Neural progenitor cell (in vitro differentiated cells): Measurements from ENCODE around the gene MYCN. TPM values are rescaled to one million over a fixed set of nuclear protein-coding genes. Genes with fewer than 3 reads are reported as not detected.

ENCODE experiments used
- DNase-seq: peaks from one replicate; pipeline ENCODE4 v3.0.0-alpha.2; 2016; ENCODE audit warnings: low spot score
- H2AFZ ChIP-seq: fragments of 200-600 bp; sonication (generic); replicated peaks from 2 replicates; pipeline ENCODE4 v1.6.1; 2016; ENCODE audit warnings: antibody characterized with exemption
- H3F3A ChIP-seq: fragments of 200-600 bp; sonication (generic); 2 replicates; pipeline ENCODE4 v1.6.1; 2016; ENCODE audit warnings: antibody characterized with exemption, low read depth
- H3K27ac ChIP-seq: fragments of 200-600 bp; sonication (generic); 2 replicates; pipeline ENCODE4 v1.5.1; 2016; ENCODE audit warnings: mild to moderate bottlenecking
- H3K27me3 ChIP-seq: fragments of 200-600 bp; sonication (generic); 2 replicates; pipeline ENCODE4 v1.6.1; 2016; ENCODE audit warnings: mild to moderate bottlenecking, moderate library complexity
- H3K36me3 ChIP-seq: fragments of 200-600 bp; sonication (generic); 2 replicates; pipeline ENCODE4 v1.5.1; 2016
- H3K4me1 ChIP-seq: fragments of 200-600 bp; sonication (generic); 2 replicates; pipeline ENCODE4 v1.6.1; 2016; ENCODE audit warnings: mixed run types
- H3K4me2 ChIP-seq: fragments of 200-600 bp; sonication (generic); 2 replicates; pipeline ENCODE4 v1.6.1; 2016
- H3K4me3 ChIP-seq: fragments of 200-600 bp; sonication (generic); 2 replicates; pipeline ENCODE4 v1.5.1; 2016
- H3K79me2 ChIP-seq: fragments of 200-600 bp; sonication (generic); 2 replicates; pipeline ENCODE4 v1.6.1; 2016; ENCODE audit warnings: low read depth
- H3K9ac ChIP-seq: fragments of 200-600 bp; sonication (generic); 2 replicates; pipeline ENCODE4 v1.6.1; 2016
- H3K9me3 ChIP-seq: fragments of 200-600 bp; sonication (generic); 2 replicates; pipeline ENCODE4 v1.5.1; 2016; ENCODE audit warnings: low read depth
- H4K20me1 ChIP-seq: fragments of 200-600 bp; sonication (generic); 2 replicates; pipeline ENCODE4 v1.6.1; 2016; ENCODE audit warnings: low read depth
- H3K27ac Mint-ChIP-seq: 3 replicates; pipeline ENCODE4 v1.8.0; 2021; ENCODE audit warnings: mixed read lengths
- H3K27me3 Mint-ChIP-seq: 2 replicates; pipeline ENCODE4 v1.8.0; 2022; ENCODE audit warnings: low read depth, mild to moderate bottlenecking, inconsistent platforms, moderate library complexity, mixed read lengths; ENCODE audit not compliant: insufficient read depth
- H3K36me3 Mint-ChIP-seq: 3 replicates; pipeline ENCODE4 v1.8.0; 2021; ENCODE audit warnings: mixed read lengths
- H3K4me1 Mint-ChIP-seq: 3 replicates; pipeline ENCODE4 v1.8.0; 2021; ENCODE audit warnings: mixed read lengths
- H3K4me3 Mint-ChIP-seq: 3 replicates; pipeline ENCODE4 v1.8.0; 2021; ENCODE audit warnings: mild to moderate bottlenecking, moderate library complexity, mixed read lengths
- H3K9me3 Mint-ChIP-seq: 3 replicates; pipeline ENCODE4 v1.8.0; 2020; ENCODE audit warnings: mixed read lengths
- CTCF ChIP-seq: fragments of 200-600 bp; sonication (generic); IDR thresholded peaks from 2 replicates; pipeline ENCODE4 v1.5.1; 2017; ENCODE audit warnings: antibody characterized with exemption, mild to moderate bottlenecking
- EZH2 ChIP-seq: fragments of 200-600 bp; sonication (generic); IDR thresholded peaks from 2 replicates; pipeline ENCODE4 v1.6.1; 2017; ENCODE audit warnings: antibody characterized with exemption, mild to moderate bottlenecking, moderate library complexity
- EZH2phosphoT487 ChIP-seq: fragments of 200-600 bp; sonication (generic); IDR thresholded peaks from 2 replicates; pipeline ENCODE4 v1.6.1; 2017; ENCODE audit warnings: antibody characterized with exemption
- total RNA-seq: library from RNA; depleted of rRNA; stranded (reverse); fragments of >200 nt; gene quantifications from 2 replicates; pipeline ENCODE4 v1.2.3, GENCODE V29; 2015; ENCODE audit warnings: low replicate concordance

Gene MYCN
- total RNA-seq, 1 donor from 2014 or later: 24.7 TPM

- H3K36me3 Mint-ChIP-seq: peaks cover 5% of the 10 kb centered on the region
- Histone ChIP-seq H3K27ac (no peak overlapping the region), H3K9ac (no peak overlapping the region), H3K4me3 (no peak overlapping the region), H3K9me3 (peaks cover 8% of the 10 kb centered on the region), H2AFZ (no peak overlapping the region), H3F3A (peaks cover 28% of the 10 kb centered on the region), H3K36me3 (peaks cover 3% of the 10 kb centered on the region), H3K79me2 (no peaks in the 10 kb centered on the region), H3K27me3 (no peaks in the 10 kb centered on the region), H3K4me1 (peaks cover 78% of the 10 kb centered on the region), H4K20me1 (no peaks in the 10 kb centered on the region), H3K4me2 (no peak overlapping the region)
- H3K27ac Mint-ChIP-seq: no peak overlapping the region
- peaks cover 71% of the 10 kb centered on the region for H3K4me1 Mint-ChIP-seq
- H3K9me3 Mint-ChIP-seq: peaks cover 15% of the 10 kb centered on the region
- H3K27me3 Mint-ChIP-seq: peaks cover 2% of the 10 kb centered on the region
- no peak overlapping the region for H3K4me3 Mint-ChIP-seq
- DNase-seq: no peak
- TF ChIP-seq CTCF: no peak
Observed at GRCh38 chr2:15893085-15893484, 47.3 kb upstream of the MYCN start.

GRCh38 chr2:15893689-15894480 lies 46.5 kb upstream of the MYCN start:
- H3K9ac ChIP-seq: no peak overlapping the region
- H3K9me3 ChIP-seq: peaks cover 8% of the 10 kb centered on the region
- Mint-ChIP-seq H3K27ac (no peak overlapping the region), H3K4me1 (peaks cover 68% of the 10 kb centered on the region), H3K4me3 (no peak overlapping the region), H3K27me3 (peaks cover 2% of the 10 kb centered on the region), H3K9me3 (peaks cover 23% of the 10 kb centered on the region), H3K36me3 (peaks cover 7% of the 10 kb centered on the region)
- peak overlapping the region; percentile 19 for H3K27ac ChIP-seq
- no peaks in the 10 kb centered on the region for H3K27me3 ChIP-seq
- H3F3A ChIP-seq: peaks cover 28% of the 10 kb centered on the region
- H3K4me1 ChIP-seq: peaks cover 74% of the 10 kb centered on the region
- peak; percentile 40 for DNase-seq
- H3K4me2 ChIP-seq: peak overlapping the region; percentile 42
- H3K36me3 ChIP-seq: peaks cover 3% of the 10 kb centered on the region
- no peak overlapping the region for H2AFZ ChIP-seq
- no peaks in the 10 kb centered on the region for H3K79me2 ChIP-seq
- TF ChIP-seq CTCF: no peak
- TF ChIP-seq EZH2: no peak
- TF ChIP-seq EZH2phosphoT487: no peak
- no peak overlapping the region for H3K4me3 ChIP-seq
- no peaks in the 10 kb centered on the region for H4K20me1 ChIP-seq

- no peaks in the 10 kb centered on the region for H4K20me1 ChIP-seq
- no peaks in the 10 kb centered on the region for H3K79me2 ChIP-seq
- peaks cover 67% of the 10 kb centered on the region for H3K4me1 ChIP-seq
- Mint-ChIP-seq H3K4me1 (peaks cover 61% of the 10 kb centered on the region), H3K9me3 (peaks cover 28% of the 10 kb centered on the region), H3K27ac (no peak overlapping the region), H3K4me3 (no peak overlapping the region), H3K36me3 (peaks cover 7% of the 10 kb centered on the region), H3K27me3 (peaks cover 2% of the 10 kb centered on the region)
- TF ChIP-seq CTCF: no peak
- no peak for TF ChIP-seq EZH2phosphoT487
- TF ChIP-seq EZH2: no peak
- no peak overlapping the region for H3K4me3 ChIP-seq
- no peak overlapping the region for H3K9ac ChIP-seq
- DNase-seq: no peak
- H3F3A ChIP-seq: peaks cover 23% of the 10 kb centered on the region
- H3K27ac ChIP-seq: no peak overlapping the region
- H3K27me3 ChIP-seq: no peaks in the 10 kb centered on the region
- peaks cover 3% of the 10 kb centered on the region for H3K36me3 ChIP-seq
- H3K4me2 ChIP-seq: peak overlapping the region; percentile 42
- H2AFZ ChIP-seq: no peak overlapping the region
- H3K9me3 ChIP-seq: peaks cover 8% of the 10 kb centered on the region
Observed at GRCh38 chr2:15894481-15895144, 45.7 kb upstream of the MYCN start.
